Measurements from ENCODE around the gene PATZ1. TPM values are rescaled to one million over a fixed set of nuclear protein-coding genes. Genes with fewer than 3 reads are reported as not detected.

Gene PATZ1
- total and polyA plus RNA-seq, 2 of the 4 experiments (the other 2 are of a cell fraction) = 6.5 to 10.5 TPM

DNA sequence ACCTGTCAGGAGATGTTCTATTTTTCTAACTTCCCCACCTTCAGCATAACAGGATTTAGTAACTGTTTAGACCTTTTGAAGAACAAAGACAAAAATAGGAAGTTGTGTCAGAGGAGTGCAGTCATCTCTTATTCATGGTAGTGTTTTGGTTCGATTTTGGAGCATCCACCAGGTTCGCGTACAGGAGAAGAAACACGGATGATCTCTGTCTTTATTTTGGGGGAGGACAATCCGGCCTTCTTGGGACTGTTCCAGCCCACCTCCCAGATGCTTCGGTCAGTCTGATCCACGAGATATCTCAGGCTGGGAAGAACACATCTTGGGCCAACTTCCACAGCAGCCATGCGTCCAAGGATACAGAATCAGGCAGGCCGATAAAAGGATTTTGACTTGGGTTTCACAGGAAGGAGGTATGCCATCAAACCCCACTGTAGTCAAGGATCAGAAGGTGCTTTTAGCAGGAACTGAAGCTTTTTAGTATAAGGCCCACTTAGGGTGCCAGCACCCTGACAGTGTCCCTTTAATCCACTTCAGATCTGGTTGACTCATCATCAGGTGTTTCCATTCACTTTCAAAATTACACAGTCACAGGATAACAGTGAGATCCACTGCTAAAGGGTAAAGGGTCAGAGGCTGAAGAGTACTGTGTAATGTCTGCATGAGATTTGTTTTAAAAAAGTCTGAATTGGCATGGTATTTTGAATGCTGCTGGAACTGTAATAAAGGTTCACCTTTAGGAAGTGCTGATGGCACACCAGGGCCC, 16.5 kb downstream of the PATZ1 start:
- Histone ChIP-seq H2AFZ (replicated peaks; ENCODE audit: low read length, poor library complexity) (no peak overlapping the region), H3K14ac (replicated peaks; ENCODE audit: low read depth, low read length) (no peak overlapping the region), H3K56ac (ENCODE audit: extremely low read depth, insufficient read depth, low read length) (no peak overlapping the region), H3K79me1 (ENCODE audit: low read depth in 1 of 2, low read length in 2 of 2) (peaks cover 6 to 40% of the 10 kb centered on the region in 2 experiments; a peak in 3 of 4 replicates), H3K4me2 (ENCODE audit: low read depth, low read length) (no peak overlapping the region), H3K4ac (ENCODE audit: low read depth, low read length) (no peak overlapping the region), H4K20me1 (ENCODE audit: insufficient read depth, low read length) (peaks cover 12% of the 10 kb centered on the region; the same call in 1 of the 2 replicates), H4K8ac (ENCODE audit: low read depth in 2 of 2, low read length in 2 of 2) (no peak overlapping the region), H3K27me3 (ENCODE audit: control insufficient read depth, insufficient read depth, low read length) (no peaks in the 10 kb centered on the region), H3K4me1 (ENCODE audit: control insufficient read depth, insufficient read depth, low read length) (peaks cover 2% of the 10 kb centered on the region; the same call in 1 of the 2 replicates), H3K9ac (ENCODE audit: low read depth, low read length) (no peak overlapping the region), H4K91ac (ENCODE audit: insufficient read depth, low read depth, low read length) (no peak overlapping the region), H2AK5ac (ENCODE audit: low read depth, low read length) (no peak overlapping the region), H3K4me3 (ENCODE audit: insufficient read depth, low read depth, low read length) (no peak overlapping the region), H3K18ac (ENCODE audit: low read depth, low read length) (no peak overlapping the region), H3K23ac (ENCODE audit: low read depth, low read length) (no peak overlapping the region), H3K36me3 (ENCODE audit: control insufficient read depth, insufficient read depth, low read length) (peaks cover 63% of the 10 kb centered on the region), H3K27ac (ENCODE audit: insufficient read depth, low read length) (no peak overlapping the region), H2BK20ac (ENCODE audit: low read depth, low read length) (no peak overlapping the region), H3K9me1 (ENCODE audit: insufficient read depth, low read length) (peaks cover 16% of the 10 kb centered on the region), H2AK9ac (replicated peaks; ENCODE audit: low read depth, low read length, poor library complexity) (no peak overlapping the region), H4K5ac (ENCODE audit: low read depth, low read length) (no peak overlapping the region), H2BK120ac (ENCODE audit: low read depth, low read length) (no peak overlapping the region), H2BK5ac (ENCODE audit: low read depth, low read length, poor library complexity, severe bottlenecking) (no peak overlapping the region), H2BK15ac (ENCODE audit: low read depth, low read length) (no peak overlapping the region), H3K9me3 (ENCODE audit: control insufficient read depth, insufficient read depth, low read length) (no peaks in the 10 kb centered on the region)
- ChIA-PET POLR2A (ENCODE audit: unreplicated experiment) (no interaction called here), CTCF (no interaction called here)
- intact Hi-C loops (cut with micrococcal nuclease) = no loop called here
- dilution Hi-C loops (cut with HindIII; ENCODE audit: low sequenced_read_pairs, unreplicated experiment) = no loop called here
- no CpG with 5 or more reads among the region's 9 CpGs for WGBS, 2 experiments (ENCODE audit: extremely low coverage in 2 of 2, insufficient read length in 1 of 2)
- DNase-seq = no peak
- ATAC-seq (ENCODE audit: low read depth) = no peak
- no TSS peak for BruUV-seq (replicated peaks)
- TF ChIP-seq MAFK (IDR thresholded peaks at IDR 0.05; ENCODE audit: low read depth, low read length) (no peak), NFE2L2 (IDR thresholded peaks at IDR 0.05; ENCODE audit: low read depth, low read length) (no peak), CTCF (conservative IDR thresholded peaks at IDR 0.05; ENCODE audit: low read depth, low read length) (no peak), CHD1 (IDR thresholded peaks at IDR 0.05; ENCODE audit: low read depth, low read length) (no peak)
- in situ Hi-C loops (cut with MboI; ENCODE audit: low sequenced_read_pairs) = no loop called here

Data from IMR-90 (cell line).